ENCODE data around the gene SLC29A2.
"Not testable (repeated sequence)": the region's sequence is repeated elsewhere in the genome, so short reads cannot be mapped to it uniquely, and the experiment has no call there.

The SLC29A2 gene

GRCh38 chr11:66360406-66361073, 11.0 kb downstream of the SLC29A2 start:
- Histone ChIP-seq H3K27me3 (no peaks in the 10 kb centered on the region), H3K36me3 (peaks cover 7% of the 10 kb centered on the region; the same call in 1 of the 2 replicates), H3K9me3 (no peaks in the 10 kb centered on the region), H3K4me3 (ENCODE audit: low read depth, low read length) (no peak overlapping the region), H3K4me1 (no peaks in the 10 kb centered on the region)
- DNase-seq = no peak
- no peak for TF ChIP-seq CTCF (IDR thresholded peaks at IDR 0.05; ENCODE audit: low read depth, low read length)

- H3K27me3 ChIP-seq = no peaks in the 10 kb centered on the region
- H3K4me3 ChIP-seq (ENCODE audit: low read depth, low read length) = no peak overlapping the region
- H3K36me3 ChIP-seq = peaks cover 7% of the 10 kb centered on the region; the same call in 1 of the 2 replicates
- DNase-seq = no peak
- H3K9me3 ChIP-seq = no peaks in the 10 kb centered on the region
- TF ChIP-seq CTCF (IDR thresholded peaks at IDR 0.05; ENCODE audit: low read depth, low read length) = no peak
- H3K4me1 ChIP-seq = no peaks in the 10 kb centered on the region
Measured at GRCh38 chr11:66359662-66360087, 11.9 kb downstream of the SLC29A2 start.

- not testable (repeated sequence) for H3K4me3 ChIP-seq (ENCODE audit: low read depth, low read length); H3K36me3 ChIP-seq; H3K27me3 ChIP-seq; H3K9me3 ChIP-seq; DNase-seq; H3K4me1 ChIP-seq
Measured at GRCh38 chr11:66350560-66351235, 20.9 kb downstream of the SLC29A2 start.

- no peaks in the 10 kb centered on the region for H3K36me3 ChIP-seq
- TF ChIP-seq CTCF (IDR thresholded peaks at IDR 0.05; ENCODE audit: low read depth, low read length) = no peak
- H3K4me1 ChIP-seq = no peaks in the 10 kb centered on the region; the same call in 1 of the 2 replicates
- no peak for DNase-seq
- H3K27me3 ChIP-seq = no peaks in the 10 kb centered on the region
- no peak overlapping the region for H3K4me3 ChIP-seq (ENCODE audit: low read depth, low read length)
- H3K9me3 ChIP-seq = no peaks in the 10 kb centered on the region
Measured at GRCh38 chr11:66349084-66349386, 22.5 kb downstream of the SLC29A2 start.

- H3K27me3 ChIP-seq = no peaks in the 10 kb centered on the region
- DNase-seq = peak; percentile 87
- no peak for TF ChIP-seq CTCF (IDR thresholded peaks at IDR 0.05; ENCODE audit: low read depth, low read length)
- H3K9me3 ChIP-seq = no peaks in the 10 kb centered on the region
- no peaks in the 10 kb centered on the region for H3K36me3 ChIP-seq
- H3K4me3 ChIP-seq (ENCODE audit: low read depth, low read length) = peak within 1 kb of the TSS; percentile 97
- H3K4me1 ChIP-seq = no peaks in the 10 kb centered on the region; the same call in 1 of the 2 replicates
Measured at GRCh38 chr11:66347425-66348276, 23.9 kb downstream of the SLC29A2 start, which contains the start of gene B4GAT1. Gene B4GAT1 (minus strand): TSS chr11:66347629. CDS start chr11:66347545, 84 bp downstream.

Data from BE2C (cell line).